DOHH2 (cell line): ENCODE data around the gene CXorf51A.
"Not testable (repeated sequence)": the region's sequence is repeated elsewhere in the genome, so short reads cannot be mapped to it uniquely, and the experiment has no call there.

Source experiments
- CTCF ChIP-seq: fragments of 200-600 bp; sonication (generic); IDR thresholded peaks from one replicate; pipeline ENCODE4 v1.5.1; 2014; ENCODE audit warnings: antibody characterized with exemption, mild to moderate bottlenecking, low read depth, low read length; ENCODE audit not compliant: poor library complexity, severe bottlenecking
- EZH2phosphoT487 ChIP-seq: fragments of 200-600 bp; sonication (generic); IDR thresholded peaks from 2 replicates; pipeline ENCODE4 v1.6.1; 2017; ENCODE audit warnings: borderline replicate concordance, mild to moderate bottlenecking, antibody characterized with exemption, low read length, moderate library complexity, mixed read lengths

GRCh38 chrX:146814644-146815043 lies at the start of gene CXorf51A:
- TF ChIP-seq CTCF, EZH2phosphoT487: not testable (repeated sequence)
